ENCODE data around the gene CSH1. TPM values are rescaled to one million over a fixed set of nuclear protein-coding genes. Genes with fewer than 3 reads are reported as not detected.
"Not testable (repeated sequence)": the region's sequence is repeated elsewhere in the genome, so short reads cannot be mapped to it uniquely, and the experiment has no call there.

CSH1 gene
- 2.7 TPM for polyA plus RNA-seq (ENCODE audit: insufficient read length)

DNA sequence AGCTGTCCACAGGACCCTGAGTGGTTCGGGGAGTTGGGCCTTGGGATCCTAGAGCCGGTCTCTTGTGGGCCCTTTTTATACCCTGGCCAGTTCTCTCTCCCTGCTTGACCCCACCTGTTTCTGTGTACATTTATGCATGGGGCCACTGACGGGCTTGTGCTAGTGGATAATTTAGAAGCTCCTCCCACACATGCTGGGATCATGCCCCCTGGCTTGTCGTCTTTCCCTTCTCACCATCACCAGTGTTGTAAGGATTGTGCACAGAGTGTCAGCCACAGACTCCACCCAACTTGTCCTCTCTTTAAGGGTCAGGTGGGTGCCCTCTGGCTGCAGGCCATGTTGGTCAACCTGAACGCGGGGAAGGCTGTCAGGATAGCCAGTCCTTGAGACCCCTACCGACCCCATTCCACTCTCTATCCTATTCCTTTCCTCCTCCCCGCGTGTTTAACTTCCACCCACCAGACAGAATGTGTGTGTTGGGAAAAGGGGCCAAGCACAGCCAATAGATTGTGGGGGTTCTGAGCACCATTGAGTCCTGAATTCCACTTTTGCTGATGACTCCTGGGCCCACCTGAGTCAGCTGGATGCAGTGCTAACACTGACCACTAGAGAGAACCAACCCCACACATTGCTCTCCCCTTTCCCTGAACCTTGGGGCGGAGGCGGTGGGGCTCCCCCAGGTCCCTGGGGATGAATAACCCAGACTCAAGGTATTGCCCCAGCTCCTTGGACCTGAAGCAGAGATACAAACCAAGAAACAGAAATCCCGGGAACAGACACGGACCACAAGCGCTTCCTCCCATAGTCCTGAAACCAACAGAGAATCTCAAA, at the start of gene CSH1:
Gene CSH1 (minus strand): TSS at position 51 of the 831 bp plus-strand sequence. CDS start 63 bp downstream, outside the sequence.
- not testable (repeated sequence) for DNase-seq (ENCODE audit: low read depth)

GRCh38 chr17:63945784-63946439, 49.5 kb upstream of the CSH1 start:
- no peak for DNase-seq (ENCODE audit: low read depth)

- no peak for DNase-seq (ENCODE audit: low read depth)
Observed at GRCh38 chr17:63944736-63945499, 48.5 kb upstream of the CSH1 start.

DNA sequence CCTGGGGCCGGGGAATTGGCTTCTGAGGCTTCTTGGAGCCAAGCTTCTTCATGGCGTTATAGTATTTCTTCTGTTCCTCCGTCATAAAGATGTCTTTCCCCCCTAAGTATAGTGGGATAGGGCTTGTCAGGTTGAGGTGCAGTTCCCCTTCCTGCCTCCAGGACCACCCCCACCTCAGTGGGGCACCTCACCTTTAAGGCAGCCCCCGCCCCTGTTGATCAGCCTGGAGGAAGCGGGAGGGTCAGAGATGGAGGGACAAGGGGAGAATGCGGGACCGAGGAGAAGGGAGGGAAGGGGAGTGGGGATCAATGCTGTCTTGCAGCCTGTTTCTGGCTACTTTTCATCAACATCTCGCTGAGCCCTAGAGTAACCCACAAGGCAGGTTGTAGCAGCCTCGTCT, 47.4 kb upstream of the CSH1 start:
- DNase-seq (ENCODE audit: low read depth), result no peak

DNA sequence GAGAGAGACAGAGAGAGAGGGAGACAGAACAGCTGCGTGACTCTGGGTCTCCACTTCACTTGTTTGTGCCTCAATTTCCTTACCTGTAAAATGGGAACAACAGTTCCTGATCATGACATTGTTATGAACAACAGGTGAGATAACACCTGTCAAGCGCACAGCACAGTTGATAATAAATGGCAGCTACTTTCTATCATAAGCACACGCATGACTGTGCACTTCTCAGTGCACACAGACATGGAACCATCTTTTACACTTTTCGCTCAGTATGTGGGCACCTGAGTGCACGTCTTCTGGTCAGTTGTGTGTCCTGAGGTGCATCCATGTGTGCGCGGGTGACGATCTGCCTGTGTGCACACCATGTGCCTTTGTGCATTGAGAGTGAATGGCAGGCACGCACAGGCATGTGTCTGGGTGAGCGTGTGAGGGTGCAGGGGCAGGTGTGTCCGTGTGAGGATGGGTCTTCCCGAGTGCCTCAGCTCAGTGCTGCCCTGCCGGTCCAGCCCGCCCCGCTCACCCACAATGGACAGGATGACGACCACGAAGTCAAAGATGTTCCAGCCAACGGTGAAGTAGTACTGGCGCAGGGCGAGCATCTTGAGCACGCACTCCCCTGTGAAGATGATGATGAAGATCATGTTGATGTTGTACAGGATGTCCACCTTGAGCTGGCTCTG, 46.1 kb upstream of the CSH1 start:
- no peak for DNase-seq (ENCODE audit: low read depth)

- no peak for DNase-seq (ENCODE audit: low read depth)
Observed at GRCh38 chr17:63941751-63942150, 45.4 kb upstream of the CSH1 start.

DNA sequence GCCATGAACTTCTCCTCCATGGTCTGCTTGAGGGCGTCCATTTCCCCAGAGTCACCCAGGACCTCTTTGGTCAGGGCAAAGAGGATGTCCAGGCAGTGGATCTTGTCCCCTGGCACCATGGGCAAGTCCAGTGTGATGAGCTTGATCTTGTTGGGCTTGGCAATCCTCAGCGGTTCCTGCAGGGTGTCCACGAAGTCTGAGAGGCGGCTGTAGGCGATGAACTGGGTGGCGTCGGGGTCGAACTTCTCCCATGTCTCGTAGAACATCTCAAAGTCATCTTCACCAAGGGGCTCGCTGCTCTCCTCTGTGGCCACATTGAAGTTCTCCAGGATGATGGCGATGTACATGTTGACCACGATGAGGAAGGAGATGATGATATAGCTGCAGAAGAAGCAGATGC, 44.8 kb upstream of the CSH1 start:
- no peak for DNase-seq (ENCODE audit: low read depth)

DNA sequence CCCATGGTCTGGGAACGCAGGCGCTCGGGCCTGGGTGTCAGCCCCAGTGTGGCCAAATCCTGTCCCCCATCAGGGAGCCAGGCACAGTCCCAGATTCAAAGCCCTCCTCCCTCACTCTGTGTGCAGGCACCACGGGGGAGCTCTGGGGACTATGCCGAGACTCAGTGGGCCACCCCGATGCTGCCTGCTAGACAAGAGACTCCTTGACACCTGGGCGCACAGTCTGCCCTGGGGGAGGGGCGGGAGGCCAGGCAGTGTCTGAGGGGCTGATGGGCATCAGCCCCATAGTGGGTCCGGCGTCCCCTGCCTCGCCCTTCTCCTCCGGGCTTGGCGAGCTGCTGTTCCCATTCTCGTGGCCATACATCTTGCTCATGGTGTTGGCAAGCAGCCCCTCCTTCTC, 44.2 kb upstream of the CSH1 start:
- DNase-seq (ENCODE audit: low read depth), result no peak

- DNase-seq (ENCODE audit: low read depth), result no peak
Observed at GRCh38 chr17:63939884-63940283, 43.5 kb upstream of the CSH1 start.

DNA sequence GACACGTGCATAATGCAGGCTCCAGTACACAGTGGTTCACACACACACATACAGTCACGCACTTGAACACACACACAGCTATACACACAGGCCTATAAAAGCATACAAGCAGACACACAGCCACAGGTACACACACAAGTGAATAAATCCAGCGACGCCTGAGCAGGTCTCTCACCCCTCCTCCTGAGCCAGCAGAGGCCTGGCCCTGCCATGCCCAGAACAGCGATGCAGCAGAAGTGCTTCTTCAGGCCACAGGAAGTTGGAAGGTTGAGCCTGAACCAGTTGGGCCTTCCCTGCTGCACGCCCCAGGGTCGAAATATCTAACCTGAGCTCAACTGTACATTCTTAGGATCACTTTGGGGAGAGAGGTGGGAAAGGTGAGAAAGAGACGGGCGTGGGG, 43.0 kb upstream of the CSH1 start:
- no peak for DNase-seq (ENCODE audit: low read depth)

GRCh38 chr17:63937920-63938319, 41.5 kb upstream of the CSH1 start:
- no peak for DNase-seq (ENCODE audit: low read depth)

- no peak for DNase-seq (ENCODE audit: low read depth)
Observed at GRCh38 chr17:63937319-63937718, 40.9 kb upstream of the CSH1 start.

DNA sequence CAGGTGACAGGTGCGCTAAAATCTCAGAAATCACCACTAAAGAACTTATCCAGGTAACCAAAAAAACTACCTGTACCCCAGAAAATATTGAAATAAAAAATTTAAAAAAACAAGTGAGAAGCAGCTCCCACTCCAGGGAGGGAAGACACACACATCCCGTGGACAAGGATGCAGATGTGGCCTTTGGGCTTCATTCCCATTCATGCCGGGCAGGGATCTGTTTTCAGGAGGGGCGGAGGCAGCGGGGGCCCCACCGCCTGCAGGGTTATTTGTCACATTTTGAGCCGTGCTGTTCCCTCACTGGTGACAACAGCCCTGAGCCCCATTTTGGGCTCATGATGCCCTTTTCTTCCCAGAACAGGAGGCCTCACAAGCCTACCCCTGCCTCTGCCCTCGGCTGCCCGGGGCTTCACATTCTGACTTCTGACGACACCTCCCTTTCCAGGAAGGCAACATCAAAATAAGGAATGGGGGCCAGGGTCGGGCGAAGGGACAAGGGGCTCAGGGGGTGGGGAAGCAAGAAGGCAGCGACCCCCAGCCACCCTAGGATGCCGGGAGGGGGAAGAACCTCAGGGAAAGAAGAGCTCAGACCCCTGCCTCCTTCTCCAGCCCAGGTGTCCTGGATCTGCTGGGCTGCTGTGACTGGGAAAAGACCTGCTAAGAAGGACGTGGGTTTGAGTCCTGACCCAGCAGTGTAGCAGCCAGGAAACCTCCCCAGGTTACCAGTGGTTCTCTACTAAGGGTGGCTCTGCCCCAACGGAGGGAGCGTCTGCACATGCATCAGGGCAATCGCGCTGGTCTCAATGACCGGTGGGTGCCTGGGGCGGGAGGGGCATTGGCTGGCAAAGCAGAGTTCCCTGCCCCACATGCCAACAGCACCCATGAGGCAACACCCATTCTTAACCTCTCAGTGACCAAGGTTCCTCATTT, 38.1 kb upstream of the CSH1 start:
- no peak for DNase-seq (ENCODE audit: low read depth)

GRCh38 chr17:63933598-63933997, 37.2 kb upstream of the CSH1 start:
- DNase-seq (ENCODE audit: low read depth), result no peak

- no peak for DNase-seq (ENCODE audit: low read depth)
Observed at GRCh38 chr17:63932721-63933120, 36.3 kb upstream of the CSH1 start.

GRCh38 chr17:63931981-63932561, 35.7 kb upstream of the CSH1 start, which contains the start of gene CD79B:
Gene CD79B, minus strand, starts transcription at chr17:63932331. Its CDS starts 70 bp downstream, at chr17:63932261.
- DNase-seq (ENCODE audit: low read depth), result no peak

GRCh38 chr17:63930951-63931575, 34.7 kb upstream of the CSH1 start:
- no peak for DNase-seq (ENCODE audit: low read depth)

DNA sequence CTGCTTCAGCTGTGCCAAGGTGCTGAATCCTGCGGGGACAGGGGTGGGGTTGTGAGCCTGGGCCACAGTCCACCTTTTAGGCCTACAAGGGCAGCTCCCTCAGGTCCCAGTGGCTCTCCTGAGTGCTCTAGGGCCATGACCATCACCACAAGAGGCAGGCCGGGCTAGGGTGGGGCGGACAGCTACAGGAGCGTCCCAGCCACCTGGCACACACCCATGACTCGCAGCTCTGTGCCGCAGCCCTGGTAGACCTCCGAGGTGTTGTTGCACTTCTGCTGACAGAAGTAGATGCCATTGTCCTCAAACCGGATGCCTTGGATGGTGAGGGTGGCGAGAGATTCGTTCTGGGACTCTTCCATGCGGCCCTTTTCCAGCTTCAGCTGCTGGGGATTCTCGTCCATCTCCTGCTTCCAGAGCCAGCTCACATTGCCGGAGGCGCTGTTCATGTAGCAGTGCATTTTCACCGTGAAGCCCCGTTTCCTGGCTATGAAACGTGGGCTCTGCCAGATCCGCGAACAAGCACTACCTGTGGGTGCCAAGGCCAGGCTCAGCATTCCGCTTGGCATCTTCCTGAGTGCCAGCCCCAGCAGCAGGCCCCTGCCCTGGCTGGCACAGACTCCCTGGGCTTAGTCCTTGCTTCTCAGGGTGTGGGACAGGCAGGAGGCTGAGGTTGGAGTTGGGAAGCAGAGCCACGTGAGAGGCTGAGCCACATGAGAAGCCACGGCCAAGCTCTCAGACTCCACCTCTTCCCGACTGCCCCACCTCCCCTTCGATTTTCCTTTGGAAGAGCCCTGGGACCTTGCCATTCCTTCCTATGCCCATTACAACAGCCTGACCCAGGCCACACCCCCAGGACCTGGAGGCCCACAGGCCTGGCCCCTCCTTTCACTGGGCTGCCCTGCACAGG, 33.7 kb upstream of the CSH1 start:
- DNase-seq (ENCODE audit: low read depth), result no peak
